Mesodermal cell (in vitro differentiated cells): ENCODE results near the gene PTK7.
A peak's percentile ranks its signal among the peaks of the same experiment; 100 is the strongest.

Source experiments
- H3K27ac ChIP-seq: 2 replicates; pipeline ENCODE4 v1.7.0; 2013; ENCODE audit warnings: mild to moderate bottlenecking, low read depth, low read length, moderate library complexity; ENCODE audit not compliant: severe bottlenecking
- H3K36me3 ChIP-seq: 2 replicates; pipeline ENCODE4 v1.7.1; 2013; ENCODE audit warnings: mild to moderate bottlenecking, low read length, moderate library complexity; ENCODE audit not compliant: control insufficient read depth, insufficient read depth
- H3K4me1 ChIP-seq: one replicate; pipeline ENCODE4 v1.7.1; 2013; ENCODE audit warnings: mild to moderate bottlenecking, low read length; ENCODE audit not compliant: insufficient read depth, control insufficient read depth, poor library complexity, severe bottlenecking
- H3K4me3 ChIP-seq: 2 replicates; pipeline ENCODE4 v1.7.0; 2013; ENCODE audit warnings: low read length, control low read depth, mild to moderate bottlenecking; ENCODE audit not compliant: insufficient read depth, poor library complexity, severe bottlenecking; ENCODE audit errors: extremely low read depth
- H3K9me3 ChIP-seq: 2 replicates; pipeline ENCODE4 v1.7.1; 2013; ENCODE audit warnings: mild to moderate bottlenecking, low read length, moderate library complexity; ENCODE audit not compliant: control insufficient read depth
- WGBS, 2 experiments: methylation state at CpG; one replicate each; pipeline ENCODE4 v1.1.5; 2013; ENCODE audit warnings: missing lambda C conversion rate in 2 of 2; ENCODE audit not compliant: insufficient coverage in 2 of 2; 5-methylcytosine and 5-hydroxymethylcytosine counted together

The PTK7 gene

GRCh38 chr6:43181621-43181941 lies 105.5 kb downstream of the PTK7 start:
- H3K36me3 ChIP-seq: peaks cover 42% of the 10 kb centered on the region
- H3K9me3 ChIP-seq: no peaks in the 10 kb centered on the region
- H3K27ac ChIP-seq: peak overlapping the region; percentile 66
- H3K4me1 ChIP-seq: peaks cover 9% of the 10 kb centered on the region
- WGBS, 2 experiments: 30 to 44% methylated on average over 7 to 9 of the region's 9 CpGs
- H3K4me3 ChIP-seq: peak overlapping the region; percentile 65

DNA sequence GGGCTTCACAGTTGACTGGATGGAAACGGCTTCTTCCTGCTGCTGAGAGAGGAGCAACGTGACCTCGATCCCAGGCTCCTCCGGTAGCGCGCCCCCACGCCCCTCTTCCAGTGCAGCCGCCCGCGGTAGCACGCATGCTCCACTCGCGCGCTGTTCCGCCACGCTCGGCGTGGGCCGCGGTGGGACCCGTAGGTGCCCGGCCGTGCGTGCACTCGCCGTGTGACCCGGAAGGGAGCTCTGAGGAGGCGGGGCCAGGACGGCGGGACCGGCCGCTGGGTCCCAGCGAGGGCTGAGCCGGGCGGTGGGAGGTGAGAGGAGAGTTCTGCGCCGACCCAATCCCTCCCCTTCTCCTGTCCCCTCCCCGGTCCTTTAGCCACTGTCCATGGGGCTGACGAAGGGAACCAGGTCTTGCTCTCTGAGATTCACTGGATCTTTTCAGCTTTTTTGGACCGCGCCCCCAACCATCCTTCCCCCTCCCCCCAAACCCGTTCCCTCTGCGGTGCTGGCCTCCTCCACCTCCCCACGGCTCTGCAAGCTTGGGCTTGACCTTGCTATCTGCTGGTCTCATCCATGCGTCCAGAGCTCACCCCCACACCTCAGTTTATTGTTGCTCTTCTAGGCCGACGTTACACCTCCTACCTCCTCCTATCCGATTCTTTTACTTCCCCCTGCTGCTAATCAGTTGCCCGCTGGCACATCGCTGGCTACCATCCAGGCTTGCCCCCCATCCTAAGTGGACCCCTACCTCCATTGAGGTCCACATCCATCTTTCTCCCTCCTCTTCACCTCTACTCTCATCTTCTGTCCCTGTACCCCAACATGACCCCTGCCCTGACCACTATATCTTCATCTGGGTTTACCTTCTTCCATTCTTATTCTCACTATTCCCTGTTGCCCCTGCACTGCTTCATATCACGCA lies 106.1 kb downstream of the PTK7 start, which contains the start of gene CUL9:
CUL9 (plus strand) TSS at position 255 of the 919 bp plus-strand sequence. CDS start 2,115 bp downstream, outside the sequence.
- peak within 1 kb of the TSS; percentile 66 for H3K27ac ChIP-seq
- 7 to 9% methylated on average over 27 to 50 of the region's 51 CpGs for WGBS, 2 experiments
- H3K9me3 ChIP-seq: no peaks in the 10 kb centered on the region
- H3K4me1 ChIP-seq: peaks cover 9% of the 10 kb centered on the region
- peak within 1 kb of the TSS; percentile 65 for H3K4me3 ChIP-seq
- peaks cover 42% of the 10 kb centered on the region for H3K36me3 ChIP-seq

GRCh38 chr6:43183441-43183840 lies 107.3 kb downstream of the PTK7 start:
- H3K27ac ChIP-seq: no peak overlapping the region
- peaks cover 42% of the 10 kb centered on the region for H3K36me3 ChIP-seq
- H3K4me1 ChIP-seq: peaks cover 9% of the 10 kb centered on the region
- H3K4me3 ChIP-seq: no peak overlapping the region
- no peaks in the 10 kb centered on the region for H3K9me3 ChIP-seq
- WGBS, 2 experiments: 87 to 96% methylated on average over 2 to 4 of the region's 4 CpGs

DNA sequence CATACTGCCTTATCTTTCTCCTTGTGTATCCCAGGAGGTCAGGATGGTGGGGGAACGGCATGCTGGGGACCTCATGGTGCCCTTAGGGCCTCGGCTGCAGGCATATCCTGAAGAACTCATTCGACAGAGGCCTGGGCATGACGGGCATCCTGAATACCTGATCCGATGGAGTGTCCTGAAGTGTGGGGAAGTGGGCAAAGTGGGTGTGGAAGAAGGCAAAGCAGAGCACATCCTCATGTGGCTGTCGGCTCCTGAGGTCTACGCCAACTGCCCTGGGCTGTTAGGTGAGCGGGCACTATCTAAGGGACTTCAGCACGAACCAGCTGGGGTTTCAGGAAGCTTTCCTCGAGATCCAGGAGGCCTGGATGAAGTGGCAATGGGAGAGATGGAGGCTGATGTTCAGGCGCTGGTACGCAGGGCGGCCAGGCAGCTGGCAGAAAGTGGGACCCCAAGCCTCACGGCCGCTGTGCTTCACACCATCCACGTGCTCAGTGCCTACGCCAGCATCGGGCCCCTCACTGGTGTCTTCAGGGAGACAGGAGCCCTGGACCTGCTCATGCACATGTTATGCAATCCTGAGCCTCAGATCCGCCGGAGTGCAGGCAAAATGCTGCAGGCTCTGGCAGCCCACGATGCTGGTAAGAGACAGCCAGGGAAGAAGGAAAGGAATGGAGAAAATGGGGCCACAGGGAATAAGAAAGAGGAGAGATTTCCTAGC lies 108.3 kb downstream of the PTK7 start:
- H3K9me3 ChIP-seq: no peaks in the 10 kb centered on the region
- H3K36me3 ChIP-seq: peaks cover 42% of the 10 kb centered on the region
- H3K4me1 ChIP-seq: peaks cover 9% of the 10 kb centered on the region
- H3K4me3 ChIP-seq: no peak overlapping the region
- no peak overlapping the region for H3K27ac ChIP-seq
- WGBS, 2 experiments: 94 to 96% methylated on average over 18 to 21 of the region's 21 CpGs

GRCh38 chr6:43185391-43185985 lies 109.4 kb downstream of the PTK7 start:
- Histone ChIP-seq H3K4me3 (no peak overlapping the region), H3K27ac (no peak overlapping the region), H3K9me3 (no peaks in the 10 kb centered on the region), H3K4me1 (peaks cover 9% of the 10 kb centered on the region), H3K36me3 (peaks cover 41% of the 10 kb centered on the region)
- 91 to 93% methylated on average over 5 of the region's 5 CpGs for WGBS, 2 experiments

GRCh38 chr6:43186019-43186418 lies 109.9 kb downstream of the PTK7 start:
- H3K4me3 ChIP-seq: no peak overlapping the region
- H3K9me3 ChIP-seq: no peaks in the 10 kb centered on the region
- H3K36me3 ChIP-seq: peaks cover 39% of the 10 kb centered on the region
- peaks cover 6% of the 10 kb centered on the region for H3K4me1 ChIP-seq
- WGBS, 2 experiments: 98% methylated on average over 10 to 12 of the region's 14 CpGs
- H3K27ac ChIP-seq: no peak overlapping the region

- Histone ChIP-seq H3K36me3 (peaks cover 39% of the 10 kb centered on the region), H3K9me3 (no peaks in the 10 kb centered on the region), H3K4me1 (peaks cover under 1% of the 10 kb centered on the region), H3K27ac (no peak overlapping the region), H3K4me3 (no peak overlapping the region)
- WGBS, 2 experiments: 93 to 97% methylated on average over 3 to 4 of the region's 4 CpGs
Observed at GRCh38 chr6:43186706-43187105, 110.6 kb downstream of the PTK7 start.

DNA sequence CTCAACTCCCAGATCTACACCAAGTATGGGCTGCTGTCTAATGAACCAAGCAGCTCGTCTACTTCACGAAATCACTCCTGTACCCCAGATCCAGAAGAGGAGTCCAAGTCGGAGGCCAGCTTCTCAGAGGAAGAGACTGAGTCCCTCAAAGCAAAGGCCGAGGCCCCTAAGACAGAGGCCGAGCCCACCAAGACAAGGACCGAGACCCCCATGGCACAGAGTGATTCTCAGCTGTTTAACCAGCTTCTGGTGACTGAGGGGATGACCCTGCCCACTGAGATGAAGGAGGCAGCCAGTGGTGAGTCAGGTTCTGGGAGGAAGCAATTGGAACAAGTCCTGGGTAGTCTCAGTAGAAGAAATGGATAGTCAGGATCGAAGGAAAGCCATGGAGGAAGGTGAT lies 111.7 kb downstream of the PTK7 start:
- no peaks in the 10 kb centered on the region for H3K4me1 ChIP-seq
- WGBS, 2 experiments: 95 to 97% methylated on average over 5 of the region's 7 CpGs
- H3K9me3 ChIP-seq: no peaks in the 10 kb centered on the region
- H3K36me3 ChIP-seq: peaks cover 44% of the 10 kb centered on the region
- H3K4me3 ChIP-seq: no peak overlapping the region
- no peak overlapping the region for H3K27ac ChIP-seq

DNA sequence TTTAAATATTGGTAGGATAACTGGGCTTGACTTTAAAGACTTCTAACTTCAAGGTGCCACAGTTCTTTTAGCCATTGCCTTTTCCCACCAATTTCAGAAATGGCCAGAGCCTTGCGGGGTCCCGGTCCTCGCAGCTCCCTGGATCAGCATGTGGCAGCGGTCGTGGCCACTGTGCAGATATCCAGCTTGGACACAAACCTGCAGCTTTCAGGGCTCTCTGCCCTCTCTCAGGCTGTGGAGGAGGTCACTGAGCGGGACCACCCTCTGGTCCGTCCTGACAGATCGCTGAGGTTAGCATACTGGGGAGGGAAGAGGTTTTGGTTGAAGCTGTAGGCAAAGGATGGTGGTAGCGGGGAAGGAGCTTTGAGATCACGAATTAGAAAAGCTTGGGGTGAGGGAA lies 112.3 kb downstream of the PTK7 start:
- Histone ChIP-seq H3K9me3 (no peaks in the 10 kb centered on the region), H3K4me1 (no peaks in the 10 kb centered on the region), H3K27ac (no peak overlapping the region), H3K4me3 (no peak overlapping the region), H3K36me3 (peaks cover 45% of the 10 kb centered on the region)
- 87 to 89% methylated on average over 6 to 10 of the region's 10 CpGs for WGBS, 2 experiments

DNA sequence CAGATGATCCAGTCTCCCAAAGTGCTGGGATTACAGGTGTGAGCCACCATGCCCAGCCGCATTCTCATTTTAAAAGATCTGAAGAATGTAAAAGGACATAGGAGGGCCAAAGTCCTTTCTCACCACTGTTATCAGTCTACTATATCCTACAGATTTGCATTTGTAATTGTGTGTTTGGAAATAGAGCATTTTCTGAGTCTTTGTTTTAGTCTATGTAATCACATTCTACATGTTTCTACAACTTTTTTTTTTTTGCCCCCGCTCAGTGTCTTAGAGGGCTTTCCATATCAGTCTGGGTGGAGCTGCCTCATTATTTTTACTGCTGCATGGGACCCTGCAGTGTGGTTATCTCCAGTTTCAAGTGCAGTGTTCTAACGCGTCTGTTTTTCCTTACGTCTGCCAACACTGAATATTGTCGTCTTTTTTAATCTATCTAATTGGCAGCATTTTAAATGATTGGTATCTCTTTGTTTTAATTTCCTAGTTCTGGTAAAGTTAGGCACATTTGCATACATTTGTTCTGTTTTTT lies 113.7 kb downstream of the PTK7 start:
- no peaks in the 10 kb centered on the region for H3K9me3 ChIP-seq
- H3K4me3 ChIP-seq: no peak overlapping the region
- H3K4me1 ChIP-seq: no peaks in the 10 kb centered on the region
- H3K27ac ChIP-seq: no peak overlapping the region
- 100% methylated on average over 1 to 2 of the region's 6 CpGs for WGBS, 2 experiments
- peaks cover 51% of the 10 kb centered on the region for H3K36me3 ChIP-seq
